HAP-1 (cell line): ENCODE results near the gene HINFP.
"Not testable (repeated sequence)": the region's sequence is repeated elsewhere in the genome, so short reads cannot be mapped to it uniquely, and the experiment has no call there.

Experiments used
- DNase-seq, 2 experiments: peaks; one replicate each; pipeline ENCODE4 v3.0.0-alpha.2; 2016 to 2020; ENCODE audit warnings: low spot score in 2 of 2
- H3K27me3 ChIP-seq: fragments of 250-450 bp; sonication (Bioruptor Pico); 2 replicates; pipeline ENCODE4 v1.5.1; 2020; ENCODE audit warnings: low read depth, mild to moderate bottlenecking, moderate library complexity
- H3K36me3 ChIP-seq: fragments of 250-450 bp; sonication (Bioruptor Pico); replicated peaks from 2 replicates; pipeline ENCODE4 v1.5.1; 2020; ENCODE audit warnings: mild to moderate bottlenecking
- H3K4me1 ChIP-seq: fragments of 250-450 bp; sonication (Bioruptor Pico); 2 replicates; pipeline ENCODE4 v1.5.1; 2020; ENCODE audit warnings: mild to moderate bottlenecking
- H3K4me3 ChIP-seq: fragments of 250-450 bp; sonication (Bioruptor Pico); 2 replicates; pipeline ENCODE4 v1.5.1; 2020; ENCODE audit warnings: mild to moderate bottlenecking, moderate library complexity
- H3K9me3 ChIP-seq: fragments of 250-450 bp; sonication (Bioruptor Pico); 2 replicates; pipeline ENCODE4 v1.5.1; 2020; ENCODE audit warnings: mild to moderate bottlenecking, moderate library complexity
- in situ Hi-C: fragments of 300-500 bp; cut with MboI; formaldehyde crosslinking; loops from 3 replicates; pipeline ENCODE4 v1.14.3; 2020; ENCODE audit warnings: low sequenced_read_pairs, inconsistent platforms, mixed read lengths

HINFP gene

GRCh38 chr11:119092880-119093842 lies 28.2 kb upstream of the HINFP start:
- in situ Hi-C loops = no loop called here
- H3K4me1 ChIP-seq = peaks cover 15% of the 10 kb centered on the region
- no peaks in the 10 kb centered on the region for H3K27me3 ChIP-seq
- no peaks in the 10 kb centered on the region for H3K9me3 ChIP-seq
- H3K4me3 ChIP-seq = peak overlapping the region; percentile 92
- peaks cover 69% of the 10 kb centered on the region for H3K36me3 ChIP-seq
- peak in 1 of 2 experiments; percentile 26 for DNase-seq

GRCh38 chr11:119093942-119094815 lies 27.2 kb upstream of the HINFP start:
- Histone ChIP-seq H3K4me1 (peaks cover 15% of the 10 kb centered on the region), H3K4me3 (peak overlapping the region; percentile 92), H3K27me3 (no peaks in the 10 kb centered on the region), H3K9me3 (no peaks in the 10 kb centered on the region), H3K36me3 (peaks cover 75% of the 10 kb centered on the region)
- in situ Hi-C loops = no loop called here
- peak in 1 of 2 experiments; percentile 62 for DNase-seq

GRCh38 chr11:119094816-119095065 lies 26.6 kb upstream of the HINFP start:
- peaks cover 15% of the 10 kb centered on the region for H3K4me1 ChIP-seq
- in situ Hi-C loops = loop anchor here (5.0 kb wide), 1 partner anchor 62 kb away; the partner anchor contains the start of gene SLC37A4
- H3K36me3 ChIP-seq = peaks cover 74% of the 10 kb centered on the region

GRCh38 chr11:119095066-119095880 lies 26.1 kb upstream of the HINFP start:
- H3K36me3 ChIP-seq = peaks cover 74% of the 10 kb centered on the region
- H3K4me3 ChIP-seq = peak overlapping the region; percentile 92
- H3K27me3 ChIP-seq = no peaks in the 10 kb centered on the region
- DNase-seq = peak; percentile 99
- H3K9me3 ChIP-seq = no peaks in the 10 kb centered on the region
- peaks cover 20% of the 10 kb centered on the region for H3K4me1 ChIP-seq
- in situ Hi-C loops = loop anchor here (5.0 kb wide), 1 partner anchor 63 kb away; the partner anchor contains the start of gene SLC37A4

More at GRCh38 chr11:119094816-119095065, 26.6 kb upstream of the HINFP start:
- Histone ChIP-seq H3K27me3 (no peaks in the 10 kb centered on the region), H3K9me3 (no peaks in the 10 kb centered on the region), H3K4me3 (peak overlapping the region; percentile 92)
- peak in 1 of 2 experiments; percentile 68 for DNase-seq

GRCh38 chr11:119099711-119100110 lies 21.7 kb upstream of the HINFP start:
- Histone ChIP-seq H3K36me3 (peaks cover 34% of the 10 kb centered on the region), H3K27me3 (no peaks in the 10 kb centered on the region), H3K9me3 (no peaks in the 10 kb centered on the region), H3K4me3 (no peak overlapping the region), H3K4me1 (peaks cover 20% of the 10 kb centered on the region)
- in situ Hi-C loops = loop anchor here (5.0 kb wide), 2 partner anchors 67 to 98 kb away; partner anchors contain the start of gene SLC37A4
- DNase-seq = no peak

GRCh38 chr11:119100246-119100970 lies 21.0 kb upstream of the HINFP start:
- peaks cover 20% of the 10 kb centered on the region for H3K4me1 ChIP-seq
- no peaks in the 10 kb centered on the region for H3K9me3 ChIP-seq
- peak; percentile 54 to 60 for DNase-seq
- H3K4me3 ChIP-seq = peak overlapping the region; percentile 71
- peaks cover 30% of the 10 kb centered on the region for H3K36me3 ChIP-seq
- in situ Hi-C loops = loop anchor here (5.0 kb wide), 1 partner anchor 97 kb away; no protein-coding TSS in a partner anchor
- no peaks in the 10 kb centered on the region for H3K27me3 ChIP-seq

GRCh38 chr11:119100994-119101758 lies 20.2 kb upstream of the HINFP start:
- DNase-seq = peak in 1 of 2 experiments; percentile 60
- Histone ChIP-seq H3K27me3 (no peaks in the 10 kb centered on the region), H3K9me3 (no peaks in the 10 kb centered on the region), H3K4me3 (peak overlapping the region; percentile 71), H3K4me1 (peaks cover 15% of the 10 kb centered on the region), H3K36me3 (peaks cover 29% of the 10 kb centered on the region)
- in situ Hi-C loops = loop anchor here (5.0 kb wide), 1 partner anchor 96 kb away; no protein-coding TSS in a partner anchor

GRCh38 chr11:119101759-119102423 lies 19.5 kb upstream of the HINFP start, which contains the start of gene DPAGT1:
TSS of gene DPAGT1 (minus strand) at chr11:119101853. CDS start at chr11:119101655, 198 bp downstream.
- H3K27me3 ChIP-seq = no peaks in the 10 kb centered on the region
- H3K4me3 ChIP-seq = peak within 1 kb of the TSS; percentile 71
- peaks cover 23% of the 10 kb centered on the region for H3K4me1 ChIP-seq
- H3K9me3 ChIP-seq = no peaks in the 10 kb centered on the region
- in situ Hi-C loops = loop anchor here (5.0 kb wide), 1 partner anchor 95 kb away; no protein-coding TSS in a partner anchor
- H3K36me3 ChIP-seq = peaks cover 22% of the 10 kb centered on the region
- peak; percentile 95 to 97 for DNase-seq

- in situ Hi-C loops = loop anchor here (5.0 kb wide), 1 partner anchor 94 kb away; no protein-coding TSS in a partner anchor
- DNase-seq = not testable (repeated sequence)
- peak overlapping the region; percentile 71 for H3K4me3 ChIP-seq
These were observed 18.2 kb upstream of the HINFP start for GRCh38 chr11:119103161-119103664.

GRCh38 chr11:119103793-119104192 lies 17.6 kb upstream of the HINFP start:
- in situ Hi-C loops = loop anchor here (5.0 kb wide), 1 partner anchor 94 kb away; no protein-coding TSS in a partner anchor
- H3K27me3 ChIP-seq = no peaks in the 10 kb centered on the region
- no peak for DNase-seq

More at GRCh38 chr11:119103161-119103664, 18.2 kb upstream of the HINFP start:
- H3K4me1 ChIP-seq = peaks cover 24% of the 10 kb centered on the region
- H3K9me3 ChIP-seq, H3K36me3 ChIP-seq, H3K27me3 ChIP-seq: not testable (repeated sequence)

More at GRCh38 chr11:119103793-119104192, 17.6 kb upstream of the HINFP start:
- H3K36me3 ChIP-seq = peaks cover 3% of the 10 kb centered on the region
- H3K4me1 ChIP-seq = peaks cover 29% of the 10 kb centered on the region
- no peaks in the 10 kb centered on the region for H3K9me3 ChIP-seq
- no peak overlapping the region for H3K4me3 ChIP-seq
